Fibroblast of lung (primary cell): ENCODE results near the gene PACSIN1.

Experiments
- CTCF ChIP-seq, 2 donors: IDR thresholded peaks in 1 of 2; conservative IDR thresholded peaks in 1 of 2; 1 replicate in 1 of 2; 2 replicates in 1 of 2; pipeline ENCODE4 v1.5.1; 2011 to 2012; ENCODE audit warnings: low read length in 2 of 2, control low read depth in 1 of 2, inconsistent platforms in 1 of 2, low read depth in 1 of 2, mild to moderate bottlenecking in 1 of 2
- EZH2 ChIP-seq: IDR thresholded peaks from 2 replicates; pipeline ENCODE4 v1.5.1; 2012; ENCODE audit warnings: low read length, control low read depth, mild to moderate bottlenecking; ENCODE audit errors: missing control alignments

GRCh38 chr6:34457742-34458735, 7.8 kb upstream of the PACSIN1 start:
- TF ChIP-seq CTCF (conservative IDR thresholded peaks at IDR 0.05 in 1 of 2, IDR thresholded peaks at IDR 0.05 in 1 of 2; ENCODE audit: low read depth in 1 of 2, low read length in 2 of 2): no peak
- TF ChIP-seq EZH2: no peak
